Measurements from ENCODE around the gene HABP2.

The HABP2 gene

GRCh38 chr10:113552701-113553100, at the start of gene HABP2:
HABP2 (plus strand) TSS chr10:113553053; CDS start chr10:113553122, 69 bp downstream.
- DNase-seq (ENCODE audit: low read depth in 2 of 2): no peak

GRCh38 chr10:113503930-113504329, 48.9 kb upstream of the HABP2 start:
- DNase-seq (ENCODE audit: low read depth in 2 of 2): no peak

DNA sequence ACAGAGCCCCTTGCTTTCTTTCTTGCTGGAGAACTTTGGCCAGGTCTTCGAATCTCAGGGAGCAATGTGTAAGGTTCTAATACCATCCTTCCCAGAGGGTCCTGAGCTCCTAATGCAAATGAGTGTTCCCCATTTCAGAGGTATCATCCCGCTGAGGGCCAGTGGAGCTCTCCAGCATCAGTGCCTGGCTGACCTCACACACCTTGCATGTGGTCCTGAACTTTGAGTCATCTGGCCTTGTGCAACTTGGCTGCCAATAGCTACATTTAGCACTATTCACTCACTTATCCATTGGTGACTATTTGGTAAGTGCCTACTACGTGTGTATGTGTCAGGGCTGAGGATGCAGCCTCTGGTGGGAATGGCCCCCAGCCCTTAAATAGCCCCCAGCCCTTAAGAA, 48.4 kb upstream of the HABP2 start:
- no peak for DNase-seq (ENCODE audit: low read depth in 2 of 2)

GRCh38 chr10:113506476-113506875, 46.4 kb upstream of the HABP2 start:
- DNase-seq (ENCODE audit: low read depth in 2 of 2): no peak

- no peak for DNase-seq (ENCODE audit: low read depth in 2 of 2)
These were observed 41.4 kb upstream of the HABP2 start for GRCh38 chr10:113511419-113511818.

DNA sequence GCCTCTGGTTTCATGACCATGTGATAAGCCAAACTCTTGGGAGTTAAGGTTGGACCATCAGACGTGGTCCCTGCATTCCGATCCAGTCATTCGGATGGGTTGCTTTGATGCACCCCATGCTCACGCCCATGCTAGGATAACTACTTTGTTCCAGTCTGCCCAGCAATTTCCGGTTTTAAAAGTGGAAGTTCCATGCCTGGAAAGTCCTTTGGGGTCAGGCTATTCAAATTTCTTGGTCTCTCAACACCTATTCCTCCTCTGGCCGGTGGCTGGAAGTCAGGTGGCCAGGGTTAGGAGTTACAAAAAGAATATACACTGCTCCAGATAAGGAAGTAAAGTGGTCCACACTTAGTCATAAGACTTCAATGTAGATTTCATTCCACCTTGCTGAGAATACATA, 37.7 kb upstream of the HABP2 start:
- no peak for DNase-seq (ENCODE audit: low read depth in 2 of 2)

DNA sequence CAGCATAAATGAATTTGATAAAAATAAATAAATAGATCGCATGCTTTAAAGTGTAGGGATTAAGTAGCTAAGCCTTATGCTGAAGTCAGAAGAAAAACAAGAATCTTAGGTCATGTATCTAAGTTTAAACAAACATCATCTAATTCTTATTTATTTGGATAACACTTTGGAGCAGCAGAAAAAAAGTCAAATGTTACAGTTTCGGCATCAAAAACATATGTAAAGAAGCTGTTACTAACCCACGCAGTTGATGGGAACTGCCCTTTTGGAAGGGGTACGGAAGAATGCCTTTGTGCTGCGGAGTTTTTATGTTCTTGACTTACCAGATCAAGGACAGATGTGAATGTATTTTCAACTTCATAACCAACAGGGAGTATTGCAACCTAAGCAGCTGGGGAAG, 37.3 kb upstream of the HABP2 start:
- DNase-seq (ENCODE audit: low read depth in 2 of 2): no peak

DNA sequence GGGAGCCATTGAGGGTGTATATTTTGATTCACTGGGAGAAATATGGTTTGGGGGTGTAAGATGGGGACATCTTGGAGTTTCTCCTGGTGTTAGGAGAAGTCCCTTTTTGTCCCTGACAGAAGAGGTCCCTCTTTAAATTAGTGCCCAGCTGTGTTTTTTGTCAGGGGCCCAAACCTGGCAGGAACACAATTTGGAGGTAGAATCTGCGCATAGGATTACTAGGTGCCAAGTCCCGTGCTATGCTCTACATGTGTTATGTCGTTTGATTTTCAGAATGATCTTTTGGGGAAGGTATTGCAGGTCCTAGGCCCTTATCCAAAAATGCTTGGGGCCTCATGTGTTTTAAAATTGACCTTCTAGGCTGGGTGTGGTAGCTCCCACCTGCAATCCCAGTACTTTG, 36.8 kb upstream of the HABP2 start:
- no peak for DNase-seq (ENCODE audit: low read depth in 2 of 2)

- DNase-seq (ENCODE audit: low read depth in 2 of 2): no peak
These were observed 35.5 kb upstream of the HABP2 start for GRCh38 chr10:113517165-113517900.

GRCh38 chr10:113517901-113518260, 35.0 kb upstream of the HABP2 start:
- DNase-seq (ENCODE audit: low read depth in 2 of 2): no peak

DNA sequence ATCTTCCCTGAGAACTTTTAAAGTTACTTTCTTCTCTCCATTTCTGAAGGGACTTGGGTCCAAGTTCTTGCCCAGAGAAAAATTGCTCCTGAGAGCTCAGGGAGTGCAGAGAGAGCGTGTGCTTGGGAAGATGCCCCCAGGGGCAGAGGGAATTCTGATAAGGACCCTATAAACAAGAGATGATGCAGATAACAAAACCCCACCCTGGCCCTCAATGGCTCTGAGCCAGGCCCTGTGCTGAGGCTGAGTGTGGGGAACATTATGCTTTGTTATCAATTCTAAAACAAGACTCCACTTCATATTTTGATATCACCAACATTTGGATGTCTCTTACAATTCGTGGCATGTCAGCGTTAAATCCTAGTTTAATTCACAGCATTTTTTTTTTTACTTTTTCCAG, 34.4 kb upstream of the HABP2 start:
- DNase-seq (ENCODE audit: low read depth in 2 of 2): no peak

DNA sequence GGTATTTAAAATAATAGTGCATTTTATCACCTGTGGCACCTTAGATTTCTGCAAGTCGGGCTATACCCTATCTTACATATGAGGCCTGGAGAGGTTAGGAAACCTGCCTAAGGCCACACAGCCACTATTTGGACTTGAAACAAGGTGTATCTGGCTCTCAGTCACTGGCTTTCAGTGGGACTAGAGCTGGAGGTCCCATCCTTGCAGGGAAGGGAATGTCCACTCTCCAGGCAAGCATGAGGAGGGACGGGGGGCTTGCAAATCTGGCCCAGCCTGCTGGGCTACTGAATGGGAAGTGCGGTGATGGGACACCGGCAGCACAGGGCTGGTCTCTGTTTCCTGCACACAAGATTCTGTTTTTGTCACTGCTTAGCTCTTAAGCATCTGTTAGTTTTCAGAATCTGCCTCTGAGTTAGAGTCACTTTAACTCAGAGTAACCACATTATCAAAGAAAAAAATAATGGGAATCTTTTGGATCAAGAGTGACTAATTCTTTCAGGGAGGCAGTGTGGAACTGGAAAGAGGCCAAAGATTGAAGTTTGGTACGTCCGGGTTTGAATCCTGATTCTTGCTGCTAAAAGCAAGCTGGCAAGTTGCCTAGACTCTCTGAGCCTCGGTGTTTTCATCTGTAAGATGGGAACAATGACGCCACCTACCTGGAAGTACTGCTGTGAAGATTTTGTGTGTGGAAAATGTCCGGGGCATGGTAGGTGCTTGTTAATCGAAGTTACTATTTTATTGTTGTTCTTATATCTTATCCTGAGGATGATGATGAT, 33.8 kb upstream of the HABP2 start:
- DNase-seq (ENCODE audit: low read depth in 2 of 2): no peak

DNA sequence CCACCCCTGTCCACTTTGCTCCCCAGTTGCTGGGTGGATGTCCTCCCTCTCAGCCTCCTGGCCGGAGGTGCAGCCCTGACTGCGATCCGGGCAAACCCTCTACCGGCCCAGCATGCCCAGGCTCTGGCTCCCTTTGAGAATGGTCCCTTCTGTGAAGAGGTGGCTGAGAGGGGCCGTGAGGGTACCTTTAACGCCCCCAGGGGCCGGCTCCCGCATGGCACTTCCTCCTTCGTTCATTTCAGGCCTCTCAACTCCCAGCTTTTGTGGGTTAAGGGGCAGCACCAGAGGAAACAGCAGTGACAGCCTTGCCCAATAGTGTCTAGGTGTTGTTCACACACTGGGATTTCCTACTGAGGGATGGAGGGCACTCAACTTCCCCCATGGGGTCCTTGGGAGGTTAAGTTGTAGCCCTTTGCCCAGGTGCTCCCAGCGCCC, 33.2 kb upstream of the HABP2 start:
- DNase-seq (ENCODE audit: low read depth in 2 of 2): no peak

GRCh38 chr10:113520261-113520660, 32.6 kb upstream of the HABP2 start:
- DNase-seq (ENCODE audit: low read depth in 2 of 2): no peak

DNA sequence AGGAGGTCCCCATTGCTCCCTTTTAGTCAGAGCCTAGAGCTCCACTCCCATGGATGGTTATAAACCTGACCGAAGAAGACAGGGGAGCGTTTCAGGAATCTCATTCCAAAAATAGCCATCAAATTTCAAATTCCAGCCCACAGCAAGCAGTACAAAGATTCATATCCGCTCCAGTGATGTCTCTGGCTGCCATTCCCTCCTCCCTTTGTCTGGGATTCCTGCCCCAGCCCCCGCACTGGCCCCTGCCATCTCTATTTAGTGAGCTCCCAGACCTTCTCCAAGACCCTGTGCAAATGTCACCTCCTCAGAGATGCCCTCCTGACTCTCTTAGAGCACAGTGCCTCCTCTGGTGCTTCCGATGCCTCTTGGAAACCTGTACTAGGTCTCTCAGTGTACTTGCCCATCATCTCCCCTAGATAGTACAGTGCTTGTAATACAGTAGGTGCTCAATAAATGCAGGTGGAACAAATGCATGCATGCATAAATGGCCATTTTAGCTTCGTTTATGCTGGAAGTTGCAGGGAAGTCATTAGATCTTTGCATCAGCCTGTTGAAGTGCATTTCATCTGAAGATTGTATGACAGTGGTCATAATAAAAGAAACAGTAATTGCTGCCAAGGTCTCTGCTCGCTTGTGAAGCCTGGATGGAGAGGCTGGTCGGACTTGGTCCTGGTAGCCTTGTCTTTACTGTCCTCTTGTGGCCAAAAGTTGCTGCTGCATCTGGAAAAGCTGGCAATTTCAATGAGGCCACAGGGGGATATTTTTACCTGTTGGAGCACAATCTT, 32.0 kb upstream of the HABP2 start:
- no peak for DNase-seq (ENCODE audit: low read depth in 2 of 2)

GRCh38 chr10:113521475-113521795, 31.4 kb upstream of the HABP2 start:
- no peak for DNase-seq (ENCODE audit: low read depth in 2 of 2)

GRCh38 chr10:113522460-113522859, 30.4 kb upstream of the HABP2 start:
- DNase-seq (ENCODE audit: low read depth in 2 of 2): no peak

- no peak for DNase-seq (ENCODE audit: low read depth in 2 of 2)
These were observed 29.8 kb upstream of the HABP2 start for GRCh38 chr10:113523071-113523470.

DNA sequence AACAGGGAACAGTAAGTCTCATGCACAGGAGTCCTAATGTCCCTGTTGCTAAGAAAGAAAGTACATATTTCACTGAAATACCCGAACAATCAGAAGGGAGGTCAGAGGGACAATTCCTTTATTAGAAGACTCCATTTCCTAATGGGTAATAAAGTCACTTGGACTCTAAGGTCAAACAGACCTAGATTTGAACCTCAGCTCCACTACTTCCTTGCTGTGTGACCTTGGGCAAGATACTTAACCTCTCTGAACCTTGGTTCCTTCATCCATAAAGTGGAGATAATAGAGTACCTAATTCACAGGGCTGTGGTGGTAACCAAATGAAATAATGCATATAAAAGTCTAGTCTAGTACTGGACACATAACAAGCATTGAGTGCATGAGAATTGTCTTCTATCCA, 29.2 kb upstream of the HABP2 start:
- DNase-seq (ENCODE audit: low read depth in 2 of 2): no peak

DNA sequence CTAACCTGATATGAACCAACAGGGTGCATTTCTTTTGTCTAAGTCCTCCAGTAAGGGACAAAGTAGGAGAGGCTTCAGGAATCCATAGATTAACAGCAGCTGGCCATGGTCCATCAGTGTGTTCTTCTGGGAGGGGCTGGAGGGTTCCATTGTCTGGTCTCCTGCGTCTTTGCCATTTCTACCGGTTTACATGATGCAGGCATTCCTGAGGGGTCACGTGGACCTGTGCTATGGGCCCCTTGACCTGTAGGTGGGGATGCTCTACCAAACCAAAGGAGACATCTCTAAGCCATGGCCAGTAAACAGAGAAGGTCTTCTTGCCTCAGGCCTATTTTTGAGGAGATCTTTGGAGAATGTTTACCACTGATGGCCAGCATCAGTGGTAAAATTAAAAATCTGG, 28.7 kb upstream of the HABP2 start:
- DNase-seq (ENCODE audit: low read depth in 2 of 2): no peak

DNA sequence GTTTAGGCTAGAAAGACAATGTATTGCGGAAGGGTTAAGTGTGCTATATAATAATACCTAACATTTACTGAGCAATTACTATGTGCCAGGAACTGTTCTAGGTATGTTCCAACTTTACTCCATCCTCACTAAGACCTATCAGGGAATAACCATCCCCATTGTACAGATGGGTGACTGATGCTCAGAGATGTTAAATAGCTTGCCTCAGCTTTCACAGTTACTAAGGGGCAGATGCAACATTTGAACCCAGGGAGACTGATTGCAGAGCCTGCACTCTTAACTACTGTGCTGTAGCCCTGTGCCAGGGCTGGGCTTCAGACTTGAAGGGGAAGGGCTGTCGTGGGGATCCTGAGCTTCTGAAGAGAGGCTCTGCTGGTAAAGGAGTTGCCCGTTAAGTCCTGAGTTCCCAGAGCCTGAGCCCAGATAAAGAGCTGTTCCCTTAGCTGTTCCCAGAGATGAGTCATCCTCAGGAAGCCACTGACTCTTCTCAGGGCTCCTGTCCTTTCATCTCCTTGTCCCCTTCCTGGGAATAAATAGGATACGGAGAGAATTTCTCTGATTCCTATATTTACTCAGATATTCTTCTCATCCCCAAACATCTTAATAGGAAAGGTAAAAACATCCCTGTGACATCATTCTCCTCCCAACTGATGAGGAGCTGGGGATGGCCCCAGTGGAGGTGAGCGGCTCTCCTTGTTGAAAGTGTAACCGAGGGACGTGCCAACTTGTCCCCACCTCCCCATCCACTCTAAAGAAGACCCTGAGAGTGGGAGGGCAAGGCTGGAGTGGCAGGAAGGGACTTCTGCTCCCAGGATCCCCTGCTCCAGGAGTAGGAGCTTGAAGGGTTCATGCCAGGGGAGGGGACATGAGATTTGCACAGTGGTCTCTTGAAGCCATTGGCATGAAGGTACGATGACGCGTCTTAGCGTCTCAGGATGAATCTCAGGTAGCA, 28.0 kb upstream of the HABP2 start:
- DNase-seq (ENCODE audit: low read depth in 2 of 2): no peak

DNA sequence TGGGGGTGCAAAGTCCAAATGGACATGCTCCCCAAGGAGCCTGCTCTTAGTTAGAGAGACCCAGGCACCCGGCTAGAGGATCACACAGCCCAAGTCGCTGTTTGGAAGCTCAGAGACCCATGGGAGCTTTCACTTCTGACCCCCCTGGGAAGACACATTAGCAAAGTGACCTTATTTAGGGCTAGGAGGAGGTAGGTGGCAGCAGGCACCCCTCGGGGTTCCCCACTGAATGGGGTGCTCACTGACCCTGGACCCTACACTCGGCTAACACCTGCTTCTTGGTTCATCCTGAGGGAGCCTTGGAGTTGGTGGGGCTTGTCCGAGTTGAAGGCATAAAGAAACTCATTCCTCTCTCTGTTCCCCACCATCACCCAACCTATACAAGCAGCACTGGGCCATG, 27.1 kb upstream of the HABP2 start:
- no peak for DNase-seq (ENCODE audit: low read depth in 2 of 2)
